Measurements from ENCODE around the gene CAPS.

Gene CAPS

DNA sequence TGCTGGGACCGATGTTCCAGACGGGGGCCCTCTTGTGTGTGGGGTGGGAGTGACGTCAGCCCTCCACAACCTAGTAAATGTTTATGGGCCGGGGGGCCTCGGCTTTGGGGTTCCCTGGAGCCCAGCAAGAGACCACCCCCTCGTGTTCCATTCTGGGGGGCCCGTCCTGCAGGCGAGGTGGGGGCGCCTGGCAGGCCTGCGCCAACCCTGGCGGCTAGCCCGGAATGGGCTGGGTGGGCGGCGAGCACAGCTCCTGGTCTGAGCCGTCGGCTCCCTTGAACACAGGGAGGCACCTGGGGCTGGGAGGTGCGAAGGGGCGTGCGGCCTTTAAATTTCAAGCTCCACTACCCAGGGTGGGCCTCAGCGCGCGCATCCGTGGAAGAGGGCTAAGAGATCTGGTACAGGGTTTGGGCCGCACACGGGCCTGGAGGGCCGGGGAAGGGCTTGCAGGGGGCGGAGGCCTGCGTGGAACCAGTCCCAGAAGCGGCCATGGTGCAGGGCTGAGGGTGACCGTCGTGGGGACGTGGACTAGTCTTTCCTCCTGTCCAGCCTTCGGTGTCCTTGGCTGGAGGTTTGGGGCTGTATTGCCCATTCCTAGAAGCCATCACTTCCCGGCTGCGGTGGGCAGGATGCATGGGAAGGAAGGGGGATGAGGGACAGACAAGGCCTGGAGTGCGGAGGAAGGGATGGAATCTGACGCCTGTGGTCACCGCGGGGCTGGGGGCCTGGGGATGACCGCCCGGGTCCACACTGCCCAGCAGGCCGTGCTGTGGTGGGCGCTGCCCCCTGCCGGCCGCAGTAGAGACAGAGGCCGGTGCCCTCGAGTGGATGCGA is 21.9 kb upstream of the CAPS start:
- DNase-seq (ENCODE audit: low read depth), result no peak

GRCh38 chr19:5892772-5893275 is 21.2 kb upstream of the CAPS start:
- DNase-seq (ENCODE audit: low read depth), result no peak

GRCh38 chr19:5893296-5893903 is 20.7 kb upstream of the CAPS start:
- no peak for DNase-seq (ENCODE audit: low read depth)

GRCh38 chr19:5893907-5894703 is 19.9 kb upstream of the CAPS start:
- no peak for DNase-seq (ENCODE audit: low read depth)

- no peak for DNase-seq (ENCODE audit: low read depth)
These were observed 19.2 kb upstream of the CAPS start for GRCh38 chr19:5894704-5895349.

- DNase-seq (ENCODE audit: low read depth), result no peak
These were observed 18.6 kb upstream of the CAPS start for GRCh38 chr19:5895409-5895808.

GRCh38 chr19:5895890-5896289 is 18.2 kb upstream of the CAPS start:
- DNase-seq (ENCODE audit: low read depth), result no peak

- no peak for DNase-seq (ENCODE audit: low read depth)
These were observed 17.5 kb upstream of the CAPS start for GRCh38 chr19:5896365-5897076.

DNA sequence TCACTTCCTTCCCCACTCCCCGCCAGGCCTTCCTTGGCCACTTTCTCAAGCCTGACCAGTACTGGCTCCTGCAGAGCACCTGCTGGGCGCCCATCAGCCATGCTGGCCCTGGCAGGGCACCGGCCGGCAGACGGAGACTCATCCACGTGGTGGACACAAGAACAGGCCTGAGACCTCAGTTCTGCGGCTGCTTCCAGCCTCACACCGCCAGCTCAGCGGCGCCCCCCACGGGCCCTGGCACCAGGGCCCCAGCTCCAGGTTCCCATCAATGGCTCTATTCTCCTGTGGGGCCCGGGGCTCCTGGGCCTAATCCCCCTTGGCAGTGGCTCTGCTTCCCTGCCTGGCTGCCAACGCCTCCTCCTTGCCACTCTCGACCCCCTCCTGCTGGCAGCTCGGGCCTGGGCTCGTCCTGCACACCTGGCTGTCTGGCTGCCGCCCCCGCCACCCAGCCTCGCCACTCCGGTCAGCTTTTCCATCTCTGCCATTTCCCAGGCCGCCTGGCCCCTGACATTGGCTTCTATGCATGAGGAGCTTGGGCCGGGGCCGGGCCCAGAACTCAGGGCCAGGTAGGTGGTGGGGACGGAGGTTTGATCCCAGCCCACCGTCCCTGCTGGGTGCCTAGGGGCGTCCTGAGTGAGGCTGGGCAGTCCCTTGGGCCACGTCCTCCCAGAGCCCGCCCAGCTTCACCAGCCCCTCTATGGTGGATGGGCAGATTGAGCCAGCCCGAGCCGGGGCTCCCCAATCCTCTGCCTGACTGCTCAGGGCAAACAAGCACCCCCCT is 16.7 kb upstream of the CAPS start:
- no peak for DNase-seq (ENCODE audit: low read depth)

DNA sequence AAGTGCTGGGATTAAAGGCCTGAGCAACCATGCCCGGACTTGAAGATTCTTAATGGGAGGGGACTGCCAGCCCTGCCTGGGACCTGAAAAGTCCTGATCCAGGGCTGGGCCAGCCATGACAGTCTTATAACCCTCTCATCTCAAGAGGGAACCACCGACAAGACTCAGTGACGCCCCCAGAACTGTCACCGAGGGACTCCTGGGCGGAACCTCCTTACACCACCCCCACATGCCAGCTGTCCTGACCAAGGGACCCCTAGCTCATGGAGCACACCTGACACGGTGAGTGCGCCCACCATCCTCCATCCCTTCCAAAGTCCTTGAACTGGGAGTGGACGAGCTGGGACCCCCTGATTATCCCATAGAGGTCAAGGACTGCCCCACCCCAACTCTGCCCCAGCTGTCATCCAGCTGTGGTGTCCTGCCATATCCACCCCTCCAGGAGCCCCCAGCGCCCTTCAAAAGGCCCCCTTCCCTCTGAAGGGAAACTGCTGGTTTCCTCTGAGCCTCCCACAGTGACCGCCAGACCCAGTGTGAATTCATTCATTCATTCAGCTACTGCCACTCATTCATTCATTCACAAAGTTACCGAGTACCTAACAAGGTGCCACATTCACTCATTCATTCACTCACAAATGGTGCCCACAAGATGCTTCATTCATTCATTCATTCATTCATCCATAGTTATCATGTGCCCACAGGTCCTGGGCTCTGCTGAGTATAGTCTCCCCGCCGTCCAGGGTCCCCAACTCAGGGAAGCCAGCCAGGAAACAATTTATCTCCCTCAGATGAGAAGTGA is 14.1 kb upstream of the CAPS start:
- DNase-seq (ENCODE audit: low read depth), result no peak

DNA sequence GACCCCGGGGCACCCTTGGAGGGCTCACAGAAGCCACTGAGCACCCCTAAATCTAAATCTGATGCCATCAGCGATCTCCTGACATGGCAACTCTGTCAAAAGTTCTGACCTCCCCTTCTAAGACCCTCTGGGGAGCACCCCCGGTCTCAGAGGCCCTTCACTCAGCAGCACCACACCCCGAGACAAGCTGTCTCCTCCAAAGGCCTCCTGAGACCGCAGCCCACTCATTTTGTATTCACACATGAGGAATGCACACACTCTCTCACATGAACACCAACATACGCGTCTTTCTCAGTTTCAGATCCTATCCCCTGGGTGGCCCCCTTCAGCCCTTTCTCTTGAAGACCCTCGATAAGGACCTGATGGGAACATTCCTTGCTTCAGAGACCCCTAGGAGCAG is 13.1 kb upstream of the CAPS start:
- no peak for DNase-seq (ENCODE audit: low read depth)

GRCh38 chr19:5903056-5903623 is 10.9 kb upstream of the CAPS start:
- DNase-seq (ENCODE audit: low read depth), result no peak

DNA sequence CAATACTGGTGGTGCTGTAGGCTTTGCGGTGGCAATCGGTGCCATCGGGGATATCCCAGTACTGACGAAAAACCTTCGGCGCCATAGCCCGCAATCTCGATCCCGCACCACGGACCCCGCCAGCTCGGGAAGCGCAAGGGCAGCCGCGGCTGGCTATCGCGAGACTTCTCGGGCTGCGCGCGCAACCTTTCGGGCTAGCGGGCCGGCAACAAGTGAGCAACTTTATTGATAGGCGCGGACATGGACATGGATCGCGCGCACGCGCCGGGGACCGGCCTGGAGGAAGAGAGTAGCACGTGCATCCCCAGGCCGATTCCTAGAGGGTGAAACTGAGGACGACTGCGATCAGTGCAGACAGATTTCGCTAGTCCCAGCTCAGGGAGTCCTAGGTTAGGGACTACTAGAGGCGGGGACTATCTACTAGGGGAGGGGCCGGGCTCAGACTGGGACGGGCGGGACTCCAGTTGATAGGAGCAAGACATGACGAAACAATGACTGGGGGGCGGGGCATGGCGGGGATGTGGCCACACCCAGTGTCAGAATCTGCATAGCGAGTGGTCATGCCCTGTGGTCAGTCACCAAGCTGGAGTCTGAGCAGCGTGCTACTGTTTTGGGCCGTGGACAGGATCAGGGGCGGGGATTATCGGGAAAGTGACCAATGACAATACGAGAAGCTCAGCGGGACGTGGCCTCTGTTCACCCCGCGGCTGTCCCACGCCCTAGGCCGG is 10.3 kb upstream of the CAPS start, which contains the start of gene NDUFA11:
NDUFA11 (minus strand) TSS at position 167 of the 728 bp plus-strand sequence; CDS start at position 85, 82 bp downstream.
- DNase-seq (ENCODE audit: low read depth), result peak; percentile 95

DNA sequence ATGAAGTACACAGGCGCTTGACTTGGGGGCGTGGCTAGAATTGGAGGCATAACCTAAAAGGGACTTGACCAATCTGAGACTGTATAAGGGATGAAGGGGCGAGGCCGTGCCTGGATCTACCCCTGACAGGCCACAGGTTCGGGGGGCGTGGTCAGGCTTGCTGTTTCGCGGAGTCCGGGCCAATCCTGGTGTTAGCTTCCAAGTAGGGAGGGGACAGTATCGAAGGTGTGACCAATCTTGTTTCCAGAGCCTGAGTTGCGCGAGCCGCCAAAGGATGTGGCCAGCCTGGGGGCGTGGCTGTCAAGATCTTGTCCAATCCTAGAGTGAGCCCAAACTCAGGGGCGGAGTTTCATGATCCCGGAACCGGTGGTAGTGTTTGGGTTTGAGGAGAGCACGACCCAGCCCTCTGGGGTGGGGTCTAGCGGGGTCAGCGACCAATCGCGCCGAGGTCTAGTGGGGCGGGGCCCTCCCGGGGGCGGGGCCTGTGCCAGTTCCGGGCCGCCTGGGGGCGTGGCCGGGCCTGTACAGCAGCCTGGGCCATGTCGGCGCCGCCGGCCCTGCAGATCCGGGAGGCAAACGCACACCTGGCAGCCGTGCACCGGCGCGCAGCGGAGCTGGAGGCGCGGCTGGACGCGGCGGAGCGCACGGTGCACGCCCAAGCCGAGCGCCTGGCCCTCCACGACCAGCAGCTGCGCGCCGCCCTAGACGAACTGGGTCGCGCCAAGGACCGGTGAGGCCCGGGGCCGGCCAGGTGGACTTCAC is 9.5 kb upstream of the CAPS start, which contains the start of gene VMAC:
VMAC (plus strand) TSS at position 521 of the 762 bp plus-strand sequence; CDS start at position 540, 19 bp downstream.
- peak; percentile 99 for DNase-seq (ENCODE audit: low read depth)

DNA sequence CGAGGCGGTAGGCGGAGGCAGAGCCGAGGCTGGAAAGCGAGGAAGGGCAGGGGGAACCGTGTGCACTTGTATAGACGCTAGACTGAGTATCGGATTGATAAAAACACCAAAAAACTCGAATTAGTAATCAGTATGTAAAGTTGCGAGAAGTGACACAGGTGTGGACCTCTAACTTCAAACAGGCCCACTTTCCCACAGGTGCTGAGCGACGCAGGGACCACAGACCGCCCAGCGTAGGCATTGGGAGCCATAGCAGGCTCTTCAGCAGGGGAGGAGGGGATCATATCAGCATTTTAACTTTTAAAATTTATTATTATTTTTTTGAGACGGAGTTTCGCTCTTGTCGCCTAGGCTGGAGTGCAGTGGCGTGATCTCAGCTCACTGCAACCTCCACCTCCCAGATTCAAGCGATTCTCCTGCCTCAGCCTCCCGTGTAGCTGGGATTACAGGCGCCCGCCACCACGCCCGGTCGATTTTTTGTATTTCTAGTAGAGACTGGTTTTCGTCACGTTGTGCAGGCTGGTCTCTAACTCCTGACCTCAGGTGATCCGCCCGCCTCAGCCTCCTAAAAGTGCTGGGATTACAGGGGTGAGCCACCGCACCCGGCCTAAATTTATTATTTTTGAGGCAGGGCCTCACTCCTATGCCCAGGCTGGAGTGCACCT is 8.8 kb upstream of the CAPS start:
- no peak for DNase-seq (ENCODE audit: low read depth)

GRCh38 chr19:5907241-5907640 is 6.8 kb upstream of the CAPS start:
- no peak for DNase-seq (ENCODE audit: low read depth)

GRCh38 chr19:5908773-5909442 is 5.1 kb upstream of the CAPS start:
- no peak for DNase-seq (ENCODE audit: low read depth)

Data from stimulated activated CD8-positive, alpha-beta memory T cell treated with anti-CD3 and anti-CD28 coated beads, Interleukin-15, amount 100 ng/mL, for 1 hour (primary cell).